Heart left ventricle (tissue), 16 donors: Measurements from ENCODE around the gene CCNQ. TPM values are rescaled to one million over a fixed set of nuclear protein-coding genes. Genes with fewer than 3 reads are reported as not detected.

Experiments
- ATAC-seq, 4 donors: fragments of 200-7000 bp; cut with Tn5 transposase; one replicate each; pipeline ENCODE4 v1.9.1; 2020 to 2022; ENCODE audit warnings: moderate library complexity in 4 of 4, mild to moderate bottlenecking in 3 of 4, moderate number of reproducible peaks in 1 of 4
- DNase-seq, 5 donors: peaks; one replicate each; pipeline ENCODE4 v3.0.0-alpha.2; 2020
- H3K27ac ChIP-seq, 12 donors: fragments of 200-600 bp; sonication (generic) in 4 of 12; one replicate each; pipeline versions ENCODE4 v1.5.0 to v1.8.0; 2016 to 2022; ENCODE audit warnings: mild to moderate bottlenecking in 2 of 12
- H3K27me3 ChIP-seq, 9 donors: fragments of 200-600 bp; sonication (generic) in 2 of 9; one replicate each; pipeline versions ENCODE4 v1.5.1 to v1.8.0; 2016 to 2022; ENCODE audit warnings: mild to moderate bottlenecking in 3 of 9
- H3K36me3 ChIP-seq, 9 donors: fragments of 200-600 bp; sonication (generic) in 2 of 9; one replicate each; pipeline versions ENCODE4 v1.5.0 to v1.8.0; 2018 to 2022; ENCODE audit warnings: mild to moderate bottlenecking in 2 of 9
- H3K4me1 ChIP-seq, 12 donors: fragments of 200-600 bp; sonication (generic) in 4 of 12; one replicate each; pipeline versions ENCODE4 v1.5.0 to v1.8.0; 2016 to 2022; ENCODE audit warnings: mild to moderate bottlenecking in 3 of 12
- H3K4me3 ChIP-seq, 12 donors: fragments of 200-600 bp; sonication (generic) in 4 of 12; one replicate each; pipeline versions ENCODE4 v1.5.0 to v1.8.0; 2017 to 2022; ENCODE audit warnings: mild to moderate bottlenecking in 9 of 12, moderate library complexity in 4 of 12
- H3K9me3 ChIP-seq, 12 donors: fragments of 200-600 bp; sonication (generic) in 4 of 12; one replicate each; pipeline versions ENCODE4 v1.5.0 to v1.8.0; 2016 to 2022; ENCODE audit warnings: mild to moderate bottlenecking in 1 of 12
- CTCF ChIP-seq, 12 donors: fragments of 200-600 bp; sonication (generic) in 4 of 12; IDR thresholded peaks; one replicate each; pipeline versions ENCODE4 v1.5.0 to v1.8.0; 2018 to 2022; ENCODE audit warnings: antibody characterized with exemption in 12 of 12, mild to moderate bottlenecking in 5 of 12
- POLR2A ChIP-seq, 2 donors: fragments of 450-650 bp; IDR thresholded peaks; one replicate each; pipeline ENCODE4 v1.6.1; 2017; ENCODE audit warnings: antibody characterized with exemption in 2 of 2, mild to moderate bottlenecking in 2 of 2, moderate library complexity in 2 of 2
- whole genome bisulfite sequencing, 4 donors: extraction: QIAGEN DNeasy Blood & Tissue Kit in 2 of 4; methylation state at CpG; one replicate each; pipeline versions ENCODE4 v1.1.5 to v1.1.7; 2013 to 2018; 5-methylcytosine and 5-hydroxymethylcytosine counted together
- intact Hi-C, 10 donors: fragments of 100-400 bp; cut with DNase I; formaldehyde crosslinking; loops; one replicate each; pipeline versions ENCODE4 v1.11.1 to v1.14.2; 2022
- polyA plus RNA-seq, 2 donors: library from polyadenylated mRNA; stranded (reverse); fragments of 200-250 nt; gene quantifications; one replicate each; pipeline ENCODE4 v1.2.3, GENCODE V29; 2013
- total RNA-seq, 9 donors: library from RNA; depleted of rRNA in 2 of 9; stranded (reverse); fragments of >200 nt in 2 of 9; fragmentation: NEBNext Ultra II Directional in 3 of 9; extraction: Animal tissue kit (Norgen Biotek cat#: 25700) in 3 of 9; gene quantifications; one replicate each; pipeline versions ENCODE4 v1.1.0 to v1.2.4, GENCODE V29; 2016 to 2023
- donor health status: ischemic (EF 13 %, LVEDD 7.1; RV severe dilation, severe dysfunction).
- donor health status: healthy with polysubstance abuse.
- donor health status: DM: no; HTN: yes; CAD: no.
- donor health status: DM: no; HTN: no; CAD: no.
- donor health status: ischemic (EF 25% LVEDD 6.9; RV normal size, moderate dysfunction).
- donor health status: ischemic (EF 25% LVEDD 5.7; RV mildly dilated, moderate dysfunction).
- donor health status: healthy.
- donor health status: DM: yes; HTN: yes; CAD: no.
- donor health status: ischemic (EF 35%, LVEDD 5.7; RV mildly dilated, moderate dysfunction).
- donor health status: nonischemic (EF 11% LVEDD 7.7; RV severe dilation, severe dysfunction).
- donor health status: DM: yes; HTN: yes; CAD: no.
- donor health status: PGD.
- donor health status: ischemic (EF 29% LVEDD 5.4; RV normal size, mild dysfunction).
- donor health status: nonischemic (EF 23%, LVEDD 6.1; RV moderate dilation, normal function).

The CCNQ gene
- total and polyA plus RNA-seq, 11 donors, result 16.2 to 126 (median 46.5) TPM

- H3K27me3 ChIP-seq, result peaks cover 0 to 14% (median 0%) of the 10 kb centered on the region in 9 donors
- ATAC-seq (peak; percentile 42 to 80 (median 66)), DNase-seq (peak; percentile 44 to 81 (median 54))
- no peaks in the 10 kb centered on the region for H3K36me3 ChIP-seq
- no peaks in the 10 kb centered on the region for H3K4me1 ChIP-seq
- no peaks in the 10 kb centered on the region for H3K9me3 ChIP-seq
- WGBS, 4 donors, result 37 to 43% (median 38%) methylated on average over 11 to 17 of the region's 17 CpGs
- TF ChIP-seq CTCF (IDR thresholded peaks at IDR 0.05), result peak; percentile 46 to 73 (median 62)
- TF ChIP-seq POLR2A (IDR thresholded peaks at IDR 0.05), result no peak
- no peak overlapping the region for H3K27ac ChIP-seq
- intact Hi-C loops, result loop anchor here (2.0 to 5.0 kb wide), 5 partner anchors 93 to 114 kb away; partner anchors contain the start of gene DUSP9 (in 4 of the 10)
- H3K4me3 ChIP-seq, result no peak overlapping the region
These were observed 44.3 kb downstream of the CCNQ start for GRCh38 chrX:153554519-153555167.

GRCh38 chrX:153551135-153551534 lies 47.8 kb downstream of the CCNQ start:
- TF ChIP-seq CTCF (IDR thresholded peaks at IDR 0.05) (no peak), POLR2A (IDR thresholded peaks at IDR 0.05) (no peak)
- Histone ChIP-seq H3K9me3 (no peaks in the 10 kb centered on the region), H3K27me3 (peaks cover 0 to 14% (median 0%) of the 10 kb centered on the region in 9 donors), H3K27ac (no peak overlapping the region), H3K4me1 (no peaks in the 10 kb centered on the region), H3K4me3 (no peak overlapping the region), H3K36me3 (no peaks in the 10 kb centered on the region)
- DNase-seq (no peak), ATAC-seq (no peak)
- intact Hi-C loops, result loop anchor here in 4 of 10 donors (5.0 kb wide), 3 partner anchors 96 to 116 kb away; partner anchors contain the start of gene DUSP9 (in 2 of the 4)
- 85 to 94% (median 89%) methylated on average over 5 of the region's 5 CpGs for whole genome bisulfite sequencing, 4 donors

- intact Hi-C loops, result loop anchor here in 4 of 10 donors (5.0 kb wide), 3 partner anchors 97 to 117 kb away; partner anchors contain the start of gene DUSP9 (in 2 of the 4)
These were observed 49.1 kb downstream of the CCNQ start for GRCh38 chrX:153549807-153550206.

More at GRCh38 chrX:153549807-153550206, 49.1 kb downstream of the CCNQ start:
- Histone ChIP-seq H3K36me3 (no peaks in the 10 kb centered on the region), H3K27me3 (peaks cover 0 to 3% (median 0%) of the 10 kb centered on the region in 9 donors), H3K4me3 (no peak overlapping the region), H3K9me3 (no peaks in the 10 kb centered on the region), H3K4me1 (no peaks in the 10 kb centered on the region), H3K27ac (no peak overlapping the region)
- ATAC-seq, result no peak
- WGBS, 4 donors, result 82 to 89% (median 84%) methylated on average over 15 to 16 of the region's 16 CpGs
- TF ChIP-seq POLR2A (IDR thresholded peaks at IDR 0.05), result no peak
- TF ChIP-seq CTCF (IDR thresholded peaks at IDR 0.05), result no peak
- DNase-seq, result no peak
